Skeletal muscle cell (primary cell): Measurements from ENCODE around the gene SUFU.
"Not testable (repeated sequence)": the region's sequence is repeated elsewhere in the genome, so short reads cannot be mapped to it uniquely, and the experiment has no call there.

ENCODE experiments used
- DNase-seq: peaks from one replicate; pipeline ENCODE4 v3.0.0-alpha.2; 2010; ENCODE audit warnings: low read depth
- H3K4me3 ChIP-seq: 2 replicates; pipeline ENCODE4 v1.5.1; 2011; ENCODE audit warnings: low read depth, mild to moderate bottlenecking, control low read depth, low read length, moderate library complexity

SUFU gene

GRCh38 chr10:102503264-102504178 is at the start of gene SUFU:
TSS of gene SUFU (plus strand) at chr10:102503972. CDS start at chr10:102504153, 181 bp downstream.
- H3K4me3 ChIP-seq: peak within 1 kb of the TSS; percentile 99
- DNase-seq: peak; percentile 94

DNA sequence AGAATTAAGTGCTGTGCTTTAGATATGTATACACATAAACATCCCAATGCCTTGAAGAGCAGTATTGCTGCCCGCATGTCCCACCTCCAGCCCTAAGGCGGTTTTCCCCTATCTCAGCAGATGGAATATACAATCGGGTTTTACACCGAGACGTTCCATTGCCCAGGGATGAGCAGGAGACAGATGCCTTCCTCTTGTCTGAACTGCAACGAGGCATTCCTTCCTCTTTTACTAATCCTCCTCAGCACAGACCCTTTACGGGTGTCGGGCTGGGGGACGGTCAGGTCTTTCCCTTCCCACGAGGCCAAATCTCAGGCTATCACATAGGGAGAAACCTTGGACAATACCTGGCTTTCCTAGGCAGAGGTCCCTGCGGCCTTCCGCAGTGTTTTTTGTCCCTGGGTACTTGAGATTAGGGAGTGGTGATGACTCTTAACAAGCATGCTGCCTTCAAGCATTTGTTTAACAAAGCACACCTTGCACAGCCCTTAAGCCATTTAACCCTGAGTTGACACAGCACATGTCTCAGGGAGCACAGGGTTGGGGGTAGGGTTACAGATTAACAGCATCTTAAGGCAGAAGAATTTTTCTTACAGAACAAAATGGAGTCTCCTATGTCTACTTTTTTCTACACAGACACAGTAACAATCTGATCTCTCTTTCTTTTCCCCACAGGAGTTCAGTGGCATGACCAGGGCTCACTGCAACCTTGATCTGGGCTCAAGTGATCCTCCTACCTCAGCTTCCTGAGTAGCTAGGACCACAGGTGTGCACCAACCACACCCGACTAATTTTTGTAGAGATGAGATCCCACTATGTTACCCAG is 48.9 kb upstream of the SUFU start:
- H3K4me3 ChIP-seq, DNase-seq: not testable (repeated sequence)

DNA sequence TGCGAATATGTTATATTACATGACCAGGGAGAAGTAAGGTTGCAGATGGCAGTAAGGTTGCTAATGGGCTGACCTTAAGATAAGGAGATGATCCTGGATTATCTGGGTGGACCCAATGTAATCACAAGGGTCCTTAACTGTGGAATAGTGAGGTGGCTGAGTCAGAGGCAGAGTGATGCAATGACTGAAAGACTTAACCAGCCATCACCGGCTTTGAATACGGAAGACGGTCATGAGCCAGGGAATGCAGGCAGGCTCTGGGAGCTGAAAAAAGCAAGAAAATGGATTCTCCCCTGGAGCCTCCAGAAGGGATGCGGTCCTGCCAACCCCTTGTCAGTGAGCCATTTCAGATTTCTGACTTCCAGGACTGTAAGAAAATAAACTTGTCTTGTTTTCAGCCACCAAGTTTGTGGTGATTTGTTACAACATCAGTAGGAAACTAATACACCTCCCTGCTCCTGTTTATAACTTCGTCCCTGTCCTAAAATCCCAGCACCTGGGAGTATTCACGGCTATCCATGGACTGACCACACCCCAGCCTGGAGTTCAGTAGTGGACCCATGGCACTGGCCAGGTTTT is 47.8 kb upstream of the SUFU start:
- DNase-seq: peak; percentile 47

GRCh38 chr10:102457591-102458150 is 46.1 kb upstream of the SUFU start:
- no peak for DNase-seq
- H3K4me3 ChIP-seq: no peak overlapping the region

More for the DNA sequence above, 47.8 kb upstream of the SUFU start:
- H3K4me3 ChIP-seq: no peak overlapping the region

DNA sequence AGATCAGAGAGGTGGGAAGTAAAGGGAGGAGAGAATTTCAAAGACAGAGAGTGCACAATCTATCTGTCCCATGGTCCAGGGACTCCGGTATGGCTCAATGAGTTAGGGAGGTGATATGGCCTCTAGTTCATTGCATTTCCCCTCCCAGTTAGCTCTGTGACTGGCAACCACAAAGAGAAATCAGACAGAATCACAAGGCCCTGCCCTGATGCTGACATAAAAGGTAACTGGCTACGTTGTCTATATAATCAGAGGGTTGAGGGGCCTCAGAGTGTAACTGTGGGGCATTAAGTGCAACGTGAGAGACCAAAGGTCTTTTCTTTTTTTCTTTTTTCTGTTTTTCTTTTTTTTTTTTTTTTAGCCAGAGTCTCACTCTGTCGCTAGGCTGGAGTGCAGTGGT is 45.1 kb upstream of the SUFU start:
- DNase-seq: no peak
- no peak overlapping the region for H3K4me3 ChIP-seq

GRCh38 chr10:102460836-102461186 is 43.0 kb upstream of the SUFU start:
- DNase-seq: no peak
- peak overlapping the region; percentile 56 for H3K4me3 ChIP-seq

- peak; percentile 31 for DNase-seq
- H3K4me3 ChIP-seq: peak overlapping the region; percentile 56
Measured at GRCh38 chr10:102461187-102462054, 42.4 kb upstream of the SUFU start.

DNA sequence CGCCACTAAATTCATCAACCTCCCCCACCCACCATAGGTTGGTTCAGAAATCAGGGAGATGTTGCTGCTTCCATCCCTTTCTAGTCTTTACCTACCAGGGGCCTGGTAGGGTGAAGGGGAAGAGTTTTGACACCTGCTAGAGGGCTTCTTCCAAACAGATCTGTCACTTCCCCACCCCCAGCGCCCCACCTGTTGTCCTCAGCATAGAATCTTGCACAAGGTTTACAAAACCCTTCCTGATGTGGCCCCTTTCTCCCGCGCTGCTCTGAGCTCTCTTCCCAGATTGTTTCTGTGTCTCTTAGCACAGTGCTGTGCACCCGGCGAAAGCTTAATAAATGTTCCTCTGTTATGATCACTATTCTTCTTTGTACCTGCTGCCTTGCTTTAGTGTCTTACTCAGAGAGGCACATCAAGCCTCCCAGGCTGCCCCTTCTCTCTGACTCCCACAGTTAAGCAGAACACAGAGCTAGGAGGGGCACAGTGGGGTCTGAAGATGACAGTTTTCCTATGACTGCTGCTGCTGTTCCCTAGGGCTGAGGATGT is 41.2 kb upstream of the SUFU start:
- DNase-seq: no peak
- no peak overlapping the region for H3K4me3 ChIP-seq

DNA sequence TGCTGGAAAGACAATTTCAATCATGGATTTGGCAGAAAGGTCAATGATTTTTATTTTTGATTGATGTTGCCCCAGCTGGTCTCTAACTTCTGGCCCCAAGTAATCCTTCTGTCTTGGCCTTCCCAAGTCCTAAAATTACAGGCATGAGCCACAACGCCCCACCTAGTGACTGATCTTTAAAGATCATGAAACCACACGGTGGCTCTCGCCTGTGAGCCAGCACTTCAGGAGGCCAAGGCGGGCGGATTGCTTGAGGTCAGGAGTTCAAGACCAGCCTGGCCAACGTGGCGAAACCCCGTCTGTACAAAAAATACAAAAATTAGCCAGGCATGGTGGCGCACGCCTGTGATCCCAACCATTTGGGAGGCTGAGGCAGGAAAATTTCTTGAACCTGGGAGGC is 39.8 kb upstream of the SUFU start:
- DNase-seq: no peak
- H3K4me3 ChIP-seq: no peak overlapping the region

DNA sequence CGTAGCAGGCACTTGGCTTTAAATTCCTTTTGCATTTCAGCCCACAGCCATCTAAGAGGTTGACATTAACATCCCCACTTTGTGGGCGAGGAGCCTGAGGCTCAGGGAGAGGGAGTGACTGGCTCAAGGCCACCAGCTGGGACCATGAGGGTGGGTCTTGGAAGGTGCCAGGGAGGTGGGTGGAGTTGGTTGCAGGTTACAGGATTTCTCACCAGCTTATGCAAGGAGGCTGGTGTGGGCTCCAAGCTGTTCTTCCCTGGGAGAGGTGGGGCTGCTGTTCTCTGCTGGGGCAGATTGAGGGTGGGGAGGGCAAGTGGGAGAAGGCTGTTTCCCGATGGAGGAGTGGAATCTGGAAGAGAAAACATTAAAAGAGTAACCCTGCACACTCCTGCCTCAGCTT is 38.3 kb upstream of the SUFU start:
- H3K4me3 ChIP-seq: no peak overlapping the region
- DNase-seq: no peak

- no peak overlapping the region for H3K4me3 ChIP-seq
- no peak for DNase-seq
Measured at GRCh38 chr10:102467318-102467717, 36.5 kb upstream of the SUFU start.

- no peak for DNase-seq
- no peak overlapping the region for H3K4me3 ChIP-seq
Measured at GRCh38 chr10:102467971-102468438, 35.8 kb upstream of the SUFU start.

GRCh38 chr10:102468683-102469082 is 35.1 kb upstream of the SUFU start:
- H3K4me3 ChIP-seq: no peak overlapping the region
- DNase-seq: peak; percentile 42

DNA sequence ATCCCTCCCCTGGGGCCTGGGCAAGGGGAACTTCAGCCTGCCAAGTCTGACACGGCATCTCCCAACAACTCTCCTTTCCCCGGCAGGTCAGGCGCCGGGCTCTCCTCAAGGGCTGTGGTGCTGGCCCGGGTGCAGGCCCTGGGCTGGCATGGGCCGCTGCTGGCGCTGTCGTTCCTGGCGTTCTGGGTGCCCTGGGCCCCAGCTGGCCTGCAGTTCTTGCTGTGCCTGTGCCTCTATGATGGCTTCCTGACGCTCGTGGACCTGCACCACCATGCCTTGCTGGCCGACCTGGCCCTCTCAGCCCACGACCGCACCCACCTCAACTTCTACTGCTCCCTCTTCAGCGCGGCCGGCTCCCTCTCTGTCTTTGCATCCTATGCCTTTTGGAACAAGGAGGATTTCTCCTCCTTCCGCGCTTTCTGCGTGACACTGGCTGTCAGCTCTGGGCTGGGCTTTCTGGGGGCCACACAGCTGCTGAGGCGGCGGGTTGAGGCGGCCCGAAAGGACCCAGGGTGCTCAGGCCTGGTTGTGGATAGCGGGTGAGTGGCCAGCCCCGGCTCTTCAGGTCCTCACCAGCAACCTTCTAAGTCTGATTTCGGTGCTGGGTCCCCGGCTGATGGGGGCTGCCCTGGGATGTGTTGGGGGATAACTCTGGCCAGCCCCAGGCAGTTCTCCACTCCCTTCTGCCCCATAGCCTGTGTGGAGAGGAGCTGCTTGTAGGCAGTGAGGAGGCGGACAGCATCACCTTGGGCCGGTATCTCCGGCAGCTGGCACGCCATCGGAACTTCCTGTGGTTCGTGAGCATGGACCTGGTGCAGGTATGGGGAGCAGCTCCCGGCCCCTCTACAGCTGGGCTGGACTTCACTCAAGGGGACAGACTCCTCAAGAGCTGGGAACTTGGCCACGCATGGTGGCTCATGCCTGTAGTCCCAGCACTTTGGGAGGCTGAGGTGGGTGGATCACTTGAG is 32.9 kb upstream of the SUFU start:
- H3K4me3 ChIP-seq: no peak overlapping the region
- DNase-seq: no peak

GRCh38 chr10:102473445-102474331 is 30.1 kb upstream of the SUFU start:
- no peak overlapping the region for H3K4me3 ChIP-seq
- no peak for DNase-seq

DNA sequence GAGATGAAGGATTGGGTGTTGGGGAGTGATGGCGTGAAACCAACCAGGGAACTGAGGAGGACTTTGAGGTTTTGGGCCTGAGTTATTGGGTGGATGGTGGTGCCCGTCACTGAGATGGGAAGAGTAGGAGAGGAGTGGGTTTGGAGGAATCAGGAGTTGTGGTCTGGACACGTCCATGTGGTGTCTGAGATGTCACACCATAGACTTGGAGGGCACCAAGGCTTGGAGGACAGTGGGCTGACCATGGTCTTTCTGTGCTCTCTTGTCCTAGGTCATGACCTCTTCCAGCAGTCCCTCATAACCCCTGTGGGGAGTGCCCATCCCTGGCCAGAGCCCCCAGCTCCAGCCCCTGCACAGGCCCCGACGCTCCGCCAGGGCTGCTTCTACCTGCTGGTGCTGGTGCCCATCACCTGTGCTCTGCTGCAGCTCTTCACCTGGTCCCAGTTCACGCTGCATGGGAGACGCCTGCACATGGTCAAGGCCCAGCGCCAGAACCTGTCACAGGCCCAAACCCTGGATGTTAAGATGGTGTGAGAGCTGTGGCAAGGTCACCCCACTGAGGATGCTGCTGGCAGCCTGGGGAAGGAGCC is 28.2 kb upstream of the SUFU start:
- no peak overlapping the region for H3K4me3 ChIP-seq
- DNase-seq: no peak
